Astrocyte (in vitro differentiated cells and primary cell): ENCODE results near the gene KCNAB1. TPM values are rescaled to one million over a fixed set of nuclear protein-coding genes. Genes with fewer than 3 reads are reported as not detected.

ENCODE experiments used
- DNase-seq: peaks from one replicate; pipeline ENCODE4 v3.0.0-alpha.2; 2010; ENCODE audit warnings: low read depth
- FAIRE-seq: peaks from 2 replicates; lab custom pipeline; 2011; peaks lifted over from hg19 to GRCh38; lab: Jason Lieb, UNC
- H2AFZ ChIP-seq: 2 replicates; pipeline ENCODE4 v1.6.0; 2012; ENCODE audit warnings: low read depth, low read length, inconsistent platforms
- H3K27ac ChIP-seq: 2 replicates; pipeline ENCODE4 v1.5.1; 2011; ENCODE audit warnings: low read depth, low read length, inconsistent platforms
- H3K27me3 ChIP-seq: 2 replicates; pipeline ENCODE4 v1.6.0; 2011; ENCODE audit warnings: low read length, inconsistent platforms; ENCODE audit not compliant: insufficient read depth
- H3K36me3 ChIP-seq: 2 replicates; pipeline ENCODE4 v1.5.1; 2011; ENCODE audit warnings: low read length, inconsistent platforms; ENCODE audit not compliant: insufficient read depth
- H3K4me1 ChIP-seq: 2 replicates; pipeline ENCODE4 v1.5.1; 2011; ENCODE audit warnings: low read length, inconsistent platforms; ENCODE audit not compliant: insufficient read depth
- H3K4me2 ChIP-seq: 2 replicates; pipeline ENCODE4 v1.6.0; 2012; ENCODE audit warnings: low read length, inconsistent platforms
- H3K4me3 ChIP-seq: 2 replicates; pipeline ENCODE4 v1.5.1; 2011; ENCODE audit warnings: low read depth, mild to moderate bottlenecking, low read length, inconsistent platforms; ENCODE audit not compliant: insufficient read depth
- H3K79me2 ChIP-seq: 2 replicates; pipeline ENCODE4 v1.6.0; 2012; ENCODE audit warnings: mild to moderate bottlenecking, low read length, inconsistent platforms; ENCODE audit not compliant: insufficient read depth
- H3K9ac ChIP-seq: 2 replicates; pipeline ENCODE4 v1.6.0; 2012; ENCODE audit warnings: mild to moderate bottlenecking, low read length, inconsistent platforms
- H3K9me3 ChIP-seq: 2 replicates; pipeline ENCODE4 v1.5.1; 2012; ENCODE audit warnings: low read depth, mild to moderate bottlenecking, low read length, inconsistent platforms; ENCODE audit not compliant: insufficient read depth
- H4K20me1 ChIP-seq: 2 replicates; pipeline ENCODE4 v1.6.0; 2012; ENCODE audit warnings: low read length, inconsistent platforms; ENCODE audit not compliant: insufficient read depth
- H3K27ac Mint-ChIP-seq: one replicate; pipeline ENCODE4 v1.8.0; 2021; ENCODE audit warnings: mild to moderate bottlenecking, mixed read lengths; ENCODE audit not compliant: unreplicated experiment
- H3K27me3 Mint-ChIP-seq: one replicate; pipeline ENCODE4 v1.8.0; 2021; ENCODE audit warnings: low read depth, mixed read lengths; ENCODE audit not compliant: unreplicated experiment
- H3K36me3 Mint-ChIP-seq: one replicate; pipeline ENCODE4 v1.8.0; 2021; ENCODE audit warnings: low read depth, mixed read lengths; ENCODE audit not compliant: unreplicated experiment
- H3K4me1 Mint-ChIP-seq: one replicate; pipeline ENCODE4 v1.8.0; 2021; ENCODE audit warnings: low read depth, mixed read lengths; ENCODE audit not compliant: unreplicated experiment
- H3K4me3 Mint-ChIP-seq: one replicate; pipeline ENCODE4 v1.8.0; 2021; ENCODE audit warnings: mild to moderate bottlenecking, moderate library complexity, mixed read lengths; ENCODE audit not compliant: unreplicated experiment
- H3K9me3 Mint-ChIP-seq: one replicate; pipeline ENCODE4 v1.8.0; 2021; ENCODE audit warnings: mild to moderate bottlenecking, mixed read lengths; ENCODE audit not compliant: unreplicated experiment
- EZH2 ChIP-seq: IDR thresholded peaks from 2 replicates; pipeline ENCODE4 v1.6.1; 2012; ENCODE audit warnings: mild to moderate bottlenecking, low read length, inconsistent platforms; ENCODE audit not compliant: insufficient read depth
- total RNA-seq: library from RNA; stranded (reverse); gene quantifications from 2 replicates; pipeline ENCODE4 v1.2.1, GENCODE V29; 2021
- TF ChIP-seq, protein P1 (sequence below): IDR thresholded peaks from 2 replicates; pipeline ENCODE4 v1.5.1; 2011; ENCODE audit warnings: low read depth, mild to moderate bottlenecking, inconsistent platforms, low read length, moderate library complexity; ENCODE audit not compliant: insufficient read depth

KCNAB1 gene
- total RNA-seq, 1 donor from 2014 or later, result 0.30 TPM

DNA sequence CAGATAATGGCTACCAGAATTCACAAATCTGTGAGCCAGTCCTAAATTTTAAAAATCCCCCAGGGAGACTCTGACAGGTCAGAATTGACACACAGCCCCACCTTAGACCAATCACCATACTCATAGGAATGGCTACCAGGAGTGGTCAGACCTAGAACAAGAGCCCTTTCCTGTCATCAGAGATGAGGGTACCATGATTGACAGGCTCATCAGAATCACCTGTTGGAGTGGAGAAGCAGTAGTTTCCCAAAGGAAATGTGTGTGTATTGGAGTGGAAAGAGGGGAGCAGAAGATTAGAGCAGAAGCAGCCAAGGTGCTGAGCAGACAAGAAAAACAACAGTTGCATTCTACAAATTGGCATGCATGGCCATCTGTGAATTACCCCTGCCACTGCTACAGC, 461.6 kb downstream of the KCNAB1 start:
- Histone ChIP-seq H4K20me1 (no peaks in the 10 kb centered on the region), H2AFZ (no peak overlapping the region), H3K4me3 (no peak overlapping the region), H3K9me3 (no peaks in the 10 kb centered on the region), H3K27ac (no peak overlapping the region), H3K27me3 (no peaks in the 10 kb centered on the region), H3K36me3 (no peaks in the 10 kb centered on the region), H3K9ac (no peak overlapping the region), H3K79me2 (no peaks in the 10 kb centered on the region), H3K4me2 (no peak overlapping the region), H3K4me1 (no peaks in the 10 kb centered on the region)
- TF ChIP-seq, protein P1, sequence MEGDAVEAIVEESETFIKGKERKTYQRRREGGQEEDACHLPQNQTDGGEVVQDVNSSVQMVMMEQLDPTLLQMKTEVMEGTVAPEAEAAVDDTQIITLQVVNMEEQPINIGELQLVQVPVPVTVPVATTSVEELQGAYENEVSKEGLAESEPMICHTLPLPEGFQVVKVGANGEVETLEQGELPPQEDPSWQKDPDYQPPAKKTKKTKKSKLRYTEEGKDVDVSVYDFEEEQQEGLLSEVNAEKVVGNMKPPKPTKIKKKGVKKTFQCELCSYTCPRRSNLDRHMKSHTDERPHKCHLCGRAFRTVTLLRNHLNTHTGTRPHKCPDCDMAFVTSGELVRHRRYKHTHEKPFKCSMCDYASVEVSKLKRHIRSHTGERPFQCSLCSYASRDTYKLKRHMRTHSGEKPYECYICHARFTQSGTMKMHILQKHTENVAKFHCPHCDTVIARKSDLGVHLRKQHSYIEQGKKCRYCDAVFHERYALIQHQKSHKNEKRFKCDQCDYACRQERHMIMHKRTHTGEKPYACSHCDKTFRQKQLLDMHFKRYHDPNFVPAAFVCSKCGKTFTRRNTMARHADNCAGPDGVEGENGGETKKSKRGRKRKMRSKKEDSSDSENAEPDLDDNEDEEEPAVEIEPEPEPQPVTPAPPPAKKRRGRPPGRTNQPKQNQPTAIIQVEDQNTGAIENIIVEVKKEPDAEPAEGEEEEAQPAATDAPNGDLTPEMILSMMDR, result no peak
- TF ChIP-seq EZH2, result no peak
- no peaks in the 10 kb centered on the region for H3K9me3 Mint-ChIP-seq
- H3K27me3 Mint-ChIP-seq, result no peaks in the 10 kb centered on the region
- H3K4me1 Mint-ChIP-seq, result peaks cover 3% of the 10 kb centered on the region
- FAIRE-seq (no peak), DNase-seq (no peak)
- no peak overlapping the region for H3K27ac Mint-ChIP-seq
- no peak overlapping the region for H3K4me3 Mint-ChIP-seq
- no peaks in the 10 kb centered on the region for H3K36me3 Mint-ChIP-seq

DNA sequence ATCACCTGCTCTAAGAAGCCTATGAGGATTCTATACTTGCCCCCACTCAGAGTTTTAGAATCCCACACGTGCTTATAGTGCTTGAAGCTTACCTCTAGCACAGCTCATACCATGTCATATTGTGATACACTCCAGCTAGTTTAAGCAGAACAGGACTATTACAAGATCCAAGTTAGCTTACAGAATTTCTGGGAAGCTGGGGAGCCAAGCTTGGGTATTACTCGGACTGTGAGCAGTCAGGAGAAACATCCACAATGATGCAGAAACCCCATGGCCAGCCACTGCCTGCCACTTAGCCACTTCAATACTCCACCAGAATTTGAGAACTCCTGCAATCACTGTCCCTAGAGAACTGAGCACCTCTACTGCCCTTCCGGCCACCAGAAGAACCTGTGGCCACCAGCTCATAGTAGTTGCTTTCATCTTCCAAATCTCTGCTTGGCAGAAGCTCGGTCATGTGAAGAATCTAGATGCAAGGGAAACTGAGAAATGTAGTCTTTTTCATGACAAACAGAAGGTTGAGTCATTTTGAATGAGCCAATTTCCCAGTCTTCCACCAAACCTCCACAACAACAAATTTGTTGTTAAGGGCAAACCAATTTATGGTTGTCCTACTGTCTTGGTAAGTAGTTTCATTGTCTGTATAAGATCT, 462.3 kb downstream of the KCNAB1 start:
- H3K4me3 Mint-ChIP-seq, result no peak overlapping the region
- Histone ChIP-seq H2AFZ (no peak overlapping the region), H4K20me1 (no peaks in the 10 kb centered on the region), H3K27ac (no peak overlapping the region), H3K4me1 (no peaks in the 10 kb centered on the region), H3K36me3 (no peaks in the 10 kb centered on the region), H3K9me3 (no peaks in the 10 kb centered on the region), H3K4me3 (no peak overlapping the region), H3K9ac (no peak overlapping the region), H3K27me3 (no peaks in the 10 kb centered on the region), H3K4me2 (no peak overlapping the region), H3K79me2 (no peaks in the 10 kb centered on the region)
- H3K27ac Mint-ChIP-seq, result no peak overlapping the region
- H3K9me3 Mint-ChIP-seq, result no peaks in the 10 kb centered on the region
- no peaks in the 10 kb centered on the region for H3K27me3 Mint-ChIP-seq
- H3K36me3 Mint-ChIP-seq, result no peaks in the 10 kb centered on the region
- H3K4me1 Mint-ChIP-seq, result peaks cover 3% of the 10 kb centered on the region
- DNase-seq (no peak), FAIRE-seq (no peak)
- TF ChIP-seq, protein P1, result no peak
- no peak for TF ChIP-seq EZH2

DNA sequence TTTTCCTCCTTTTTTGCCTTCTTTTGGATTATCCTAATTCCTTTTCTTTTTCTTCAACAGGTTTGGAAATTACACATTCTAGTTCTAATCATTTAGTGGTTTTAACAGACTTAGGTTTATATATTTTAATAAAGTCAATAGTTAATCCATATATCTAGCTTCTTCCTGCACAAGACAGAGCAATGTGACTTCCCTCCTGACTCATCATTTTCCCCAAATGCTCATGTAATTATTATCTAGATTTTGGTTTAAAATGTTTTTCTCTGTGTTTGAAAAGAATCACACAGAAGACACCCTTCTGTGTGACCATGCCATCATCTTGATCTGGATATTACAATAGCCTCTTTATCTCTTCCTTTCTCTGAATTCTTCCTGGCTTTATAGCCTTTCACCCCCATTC, 463.1 kb downstream of the KCNAB1 start:
- Mint-ChIP-seq H3K36me3 (no peaks in the 10 kb centered on the region), H3K27me3 (no peaks in the 10 kb centered on the region), H3K9me3 (no peaks in the 10 kb centered on the region), H3K27ac (no peak overlapping the region), H3K4me3 (no peak overlapping the region), H3K4me1 (peaks cover 3% of the 10 kb centered on the region)
- no peak overlapping the region for H3K9ac ChIP-seq
- H3K27me3 ChIP-seq, result no peaks in the 10 kb centered on the region
- no peaks in the 10 kb centered on the region for H3K36me3 ChIP-seq
- no peak overlapping the region for H3K27ac ChIP-seq
- no peak overlapping the region for H3K4me3 ChIP-seq
- no peak for DNase-seq
- no peak for TF ChIP-seq EZH2
- TF ChIP-seq, protein P1, result no peak
- H3K9me3 ChIP-seq, result no peaks in the 10 kb centered on the region
- no peak for FAIRE-seq
- no peaks in the 10 kb centered on the region for H3K4me1 ChIP-seq
- H3K79me2 ChIP-seq, result no peaks in the 10 kb centered on the region
- H3K4me2 ChIP-seq, result no peak overlapping the region
- no peaks in the 10 kb centered on the region for H4K20me1 ChIP-seq
- no peak overlapping the region for H2AFZ ChIP-seq
